Stimulated activated CD8-positive, alpha-beta memory T cell treated with anti-CD3 and anti-CD28 coated beads, Interleukin-4, amount 100 ng/mL, for 1 hour (primary cell): ENCODE results near the gene ZFYVE21.

ENCODE experiments used
- DNase-seq, 2 donors: peaks; one replicate each; pipeline ENCODE4 v3.0.0-alpha.2; 2020; ENCODE audit warnings: low read depth in 2 of 2, low spot score in 1 of 2

Gene ZFYVE21

DNA sequence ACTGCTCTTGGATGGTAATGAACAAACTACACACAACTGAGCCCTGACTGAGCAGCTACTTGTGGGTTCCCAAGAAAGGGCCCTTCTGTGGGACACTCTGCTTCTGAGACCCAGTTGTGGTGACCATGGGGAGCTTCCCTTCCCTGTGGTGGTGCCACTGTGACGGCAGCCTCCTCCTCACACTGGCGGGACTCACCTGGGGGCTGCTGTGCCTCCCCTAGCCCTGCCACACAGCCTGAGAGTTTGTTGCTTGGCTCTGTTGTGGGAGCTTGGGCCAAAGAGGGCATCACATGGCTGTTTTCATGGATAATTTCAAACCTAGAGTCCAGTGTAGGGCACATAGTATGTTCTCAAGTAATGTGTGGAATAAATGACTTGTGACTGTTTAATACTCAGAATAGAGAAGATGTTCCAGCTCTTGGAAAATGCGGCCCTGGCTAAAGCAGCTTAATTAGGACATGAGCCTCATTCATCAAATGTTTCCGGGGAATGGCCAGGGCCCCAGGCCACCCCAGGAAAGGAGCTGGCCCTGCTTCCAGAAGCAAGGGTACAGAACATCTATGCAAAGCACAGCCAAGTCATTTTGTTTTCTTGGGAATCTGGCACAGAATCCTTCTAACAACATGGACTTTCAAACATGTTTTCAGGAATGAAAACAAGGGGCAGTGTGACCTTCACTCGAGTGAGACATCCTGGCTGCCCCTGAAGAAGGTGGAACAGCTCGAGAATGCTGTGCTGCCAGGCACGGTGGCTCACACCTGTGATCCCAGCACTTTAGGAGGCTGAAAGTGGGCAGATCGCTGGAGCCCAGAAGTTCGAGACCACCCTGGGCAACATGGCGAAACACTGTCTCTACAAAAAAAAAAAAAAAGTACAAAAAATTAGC lies 21.2 kb downstream of the ZFYVE21 start:
- DNase-seq, result no peak

DNA sequence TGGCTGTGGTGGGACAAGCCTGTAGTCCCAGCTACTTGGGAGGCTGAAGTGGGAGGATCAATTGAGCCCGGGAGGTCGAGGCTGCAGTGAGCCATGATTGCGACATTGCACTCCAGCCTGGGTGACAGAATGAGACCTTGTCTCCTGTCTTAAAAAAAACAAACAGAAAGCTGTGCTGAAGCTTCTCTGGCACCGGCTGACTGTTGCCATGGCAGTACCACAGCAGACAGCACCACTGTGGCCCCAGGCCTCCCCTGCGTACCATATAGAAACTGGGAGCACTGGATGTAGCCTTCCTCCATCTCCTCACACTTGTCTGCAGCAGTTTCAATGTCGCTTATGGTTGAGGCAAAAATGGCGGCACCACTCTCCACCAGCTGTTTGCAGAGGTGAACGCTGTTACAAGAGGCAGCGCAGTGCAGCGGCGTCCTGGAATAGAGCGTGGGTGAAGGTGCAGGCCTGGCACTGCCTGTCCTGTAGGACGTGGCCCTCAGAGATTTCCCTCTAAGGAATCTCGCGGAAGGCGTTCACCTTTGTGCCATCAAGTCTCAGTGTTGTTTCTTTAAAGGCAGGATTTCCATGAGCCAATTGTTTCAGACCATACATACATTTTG lies 21.9 kb downstream of the ZFYVE21 start:
- DNase-seq, result no peak

DNA sequence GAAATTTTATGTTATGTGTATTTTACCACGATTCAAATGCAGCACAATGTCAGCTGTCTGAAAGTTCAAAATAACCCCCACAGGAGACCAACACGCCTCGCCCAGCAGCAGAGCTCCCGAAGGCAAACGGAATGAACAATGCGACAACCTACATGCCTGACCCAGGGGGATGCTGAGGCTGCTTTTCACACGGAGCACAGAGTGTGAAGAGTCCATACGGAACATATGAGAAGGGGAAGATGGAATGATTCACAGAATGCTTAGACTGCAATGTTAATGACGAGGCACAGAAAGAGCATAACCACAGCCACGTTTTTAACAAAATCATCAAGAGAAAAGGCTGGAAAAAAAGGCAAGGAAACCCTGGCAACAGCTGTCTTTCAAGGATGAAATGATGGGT lies 22.6 kb downstream of the ZFYVE21 start:
- no peak for DNase-seq

DNA sequence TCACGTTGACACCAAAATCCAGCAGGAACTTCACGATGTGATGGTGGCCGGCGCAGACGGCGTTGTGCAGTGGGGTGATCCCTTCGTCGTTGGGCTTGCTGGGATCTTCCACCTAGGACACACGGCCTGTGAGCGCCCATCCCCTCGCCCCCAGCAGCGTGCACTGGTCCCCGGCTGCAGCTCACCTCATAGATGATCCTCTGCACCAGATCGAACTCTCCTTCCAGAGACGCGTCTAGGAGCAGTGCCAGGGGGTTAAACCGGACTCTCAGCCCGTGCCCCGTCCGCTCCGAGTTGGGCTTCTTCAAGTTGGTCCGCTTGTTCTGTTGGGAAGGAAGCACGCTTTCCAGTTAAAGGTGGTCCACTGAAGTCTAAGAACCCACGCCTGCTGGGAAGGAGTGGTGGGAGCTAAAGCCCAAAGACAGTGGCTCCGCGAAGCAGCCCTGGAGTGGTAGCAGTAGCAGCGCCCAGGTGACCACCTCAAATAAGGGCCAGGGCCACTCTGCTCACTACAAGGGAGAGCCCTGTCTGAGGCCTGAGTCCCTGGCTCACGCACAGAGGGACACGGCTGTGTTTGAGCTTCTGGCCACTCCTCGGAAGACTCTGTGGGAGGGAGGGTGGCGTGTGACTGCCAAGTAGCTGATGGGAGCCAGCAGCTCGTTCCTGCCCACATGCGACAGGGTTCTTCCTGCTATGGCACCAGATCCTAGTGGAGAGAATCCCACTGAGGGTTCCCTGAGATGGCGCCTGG lies 23.3 kb downstream of the ZFYVE21 start:
- no peak for DNase-seq

DNA sequence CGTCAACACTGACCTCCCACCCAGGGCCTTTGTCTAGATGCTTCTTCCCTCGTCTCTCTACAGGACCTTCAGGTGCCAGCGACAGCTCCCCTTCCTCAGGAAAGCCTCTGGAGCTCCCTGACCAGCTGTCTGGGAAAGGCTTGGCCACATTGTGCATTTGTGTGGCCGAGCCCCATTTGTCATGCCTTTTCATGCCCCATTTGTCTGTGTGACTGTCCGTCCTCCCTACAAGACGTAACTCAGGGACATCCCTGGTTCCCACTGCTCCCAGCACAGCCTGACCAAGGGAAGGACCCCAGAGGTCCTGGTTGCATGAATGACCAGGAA lies 23.8 kb downstream of the ZFYVE21 start:
- no peak for DNase-seq

DNA sequence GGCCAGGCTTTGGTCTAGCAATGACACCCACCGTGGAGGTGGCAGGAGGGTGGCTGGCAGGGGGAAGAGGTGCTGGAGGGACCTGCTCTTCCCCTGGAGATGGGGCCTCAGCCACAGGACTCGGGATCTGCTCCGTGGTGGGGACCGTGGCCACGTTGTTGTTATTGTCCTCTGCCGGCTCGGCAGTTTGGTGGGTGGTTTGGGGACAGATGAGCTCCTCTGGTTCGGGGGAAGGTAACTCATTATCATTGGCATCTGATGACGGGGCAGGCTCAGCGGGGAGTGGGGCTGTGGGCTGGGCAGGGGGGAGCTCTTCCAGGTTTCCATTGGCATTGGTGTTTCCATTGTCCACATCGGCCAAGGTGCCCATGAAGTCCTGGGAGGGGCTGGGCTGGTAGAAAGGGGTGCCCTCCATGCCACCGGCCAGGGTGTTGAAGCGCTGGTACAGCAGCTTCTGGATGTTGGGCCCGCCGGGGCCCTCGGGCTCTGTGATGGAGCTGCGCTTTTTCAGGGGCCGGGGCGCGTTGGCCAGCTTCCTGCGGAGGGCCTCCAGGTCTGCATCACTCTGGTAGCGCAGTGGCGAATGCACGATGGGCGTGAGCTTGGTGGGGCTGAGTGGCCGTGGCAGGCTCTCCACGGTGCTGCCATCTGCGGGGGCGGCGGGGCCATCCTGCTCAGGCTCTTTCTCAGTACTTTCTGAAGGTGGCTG lies 24.3 kb downstream of the ZFYVE21 start:
- DNase-seq, result no peak

DNA sequence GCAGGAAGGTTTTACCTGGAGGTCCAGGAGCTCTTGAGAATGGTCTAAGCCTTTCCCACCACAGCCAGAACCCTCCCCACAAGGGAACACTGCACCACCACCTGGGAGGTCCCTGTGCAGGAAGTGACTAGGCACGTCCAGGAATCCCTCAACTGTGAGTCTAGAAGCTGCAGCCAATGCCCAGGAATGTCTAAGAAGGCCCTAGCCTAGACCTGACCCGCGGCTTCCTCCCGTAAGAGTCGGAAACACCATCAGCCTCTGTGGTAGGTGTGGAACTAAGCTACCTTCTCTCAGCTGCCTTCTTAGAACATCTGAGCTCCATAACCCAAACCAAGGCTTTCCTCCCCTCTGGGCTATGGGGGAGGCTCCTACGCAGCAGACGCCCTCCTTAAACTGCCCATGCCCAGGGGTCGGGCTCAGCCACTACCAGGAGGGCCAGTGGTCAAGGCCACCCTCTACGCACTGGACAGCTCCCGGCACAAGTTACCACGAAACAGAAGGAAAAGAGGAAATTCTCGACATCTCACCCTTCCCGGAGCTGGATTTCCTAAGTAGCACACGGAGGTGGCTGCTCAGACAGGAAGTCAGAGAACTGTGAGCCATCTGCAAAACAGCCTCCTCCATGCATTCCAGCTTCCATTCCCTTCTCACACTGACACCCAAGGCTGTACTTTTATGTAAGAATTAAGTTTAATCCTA lies 25.5 kb downstream of the ZFYVE21 start:
- DNase-seq, result no peak

DNA sequence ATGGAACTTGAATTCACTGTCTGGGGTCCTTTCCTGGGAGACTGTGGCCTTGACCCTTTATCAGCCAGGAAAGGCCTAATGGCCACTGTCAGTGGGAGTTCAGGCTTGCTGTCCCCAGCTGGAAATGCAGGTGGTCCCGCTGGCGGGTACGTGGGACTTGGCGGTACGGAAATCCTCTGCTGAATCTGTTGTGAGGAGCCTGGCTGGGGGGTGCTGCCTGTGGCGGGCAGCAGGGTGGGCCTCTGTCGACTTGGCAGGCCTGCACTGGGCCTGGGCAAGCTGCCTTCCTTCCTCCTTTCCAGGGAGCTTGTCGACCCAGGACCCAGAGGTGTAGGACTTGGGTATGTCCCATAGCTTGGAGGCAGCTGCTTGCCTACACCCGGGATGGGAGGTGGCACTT lies 26.3 kb downstream of the ZFYVE21 start:
- no peak for DNase-seq

DNA sequence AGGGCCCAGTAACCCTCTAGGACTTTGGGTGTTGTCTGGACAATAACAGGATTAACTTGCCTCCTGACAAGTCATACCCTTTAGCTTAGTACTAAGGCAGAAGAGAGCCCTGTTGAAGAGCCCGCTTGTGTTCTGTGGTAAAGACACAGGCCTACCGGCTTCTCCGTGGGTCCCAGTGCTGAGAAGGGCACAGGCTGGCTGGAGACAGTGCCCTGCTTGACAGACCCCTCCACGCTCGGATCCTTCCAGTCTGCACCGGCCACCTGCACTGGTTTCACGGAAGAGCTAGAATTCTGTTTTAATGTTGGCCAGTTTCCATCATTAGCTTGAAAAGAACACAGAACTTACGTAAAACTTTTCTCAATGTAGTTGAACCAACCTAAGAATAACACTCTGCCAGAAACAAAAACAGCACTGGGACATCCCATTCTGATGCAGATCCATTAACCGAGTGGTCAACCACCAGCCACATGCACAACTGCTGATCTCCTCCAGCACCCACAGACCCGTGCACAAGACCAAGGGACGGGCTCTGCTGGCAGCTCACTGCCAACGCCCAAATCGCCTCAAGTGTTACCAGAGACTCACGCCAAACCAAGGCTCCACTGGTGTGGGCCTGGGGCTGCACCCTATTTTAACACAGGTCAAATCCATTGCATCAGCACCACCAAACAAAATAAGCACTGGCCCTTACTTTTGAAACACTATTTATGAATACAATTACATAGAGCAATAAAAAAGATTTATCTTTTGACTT lies 27.1 kb downstream of the ZFYVE21 start:
- DNase-seq, result no peak

DNA sequence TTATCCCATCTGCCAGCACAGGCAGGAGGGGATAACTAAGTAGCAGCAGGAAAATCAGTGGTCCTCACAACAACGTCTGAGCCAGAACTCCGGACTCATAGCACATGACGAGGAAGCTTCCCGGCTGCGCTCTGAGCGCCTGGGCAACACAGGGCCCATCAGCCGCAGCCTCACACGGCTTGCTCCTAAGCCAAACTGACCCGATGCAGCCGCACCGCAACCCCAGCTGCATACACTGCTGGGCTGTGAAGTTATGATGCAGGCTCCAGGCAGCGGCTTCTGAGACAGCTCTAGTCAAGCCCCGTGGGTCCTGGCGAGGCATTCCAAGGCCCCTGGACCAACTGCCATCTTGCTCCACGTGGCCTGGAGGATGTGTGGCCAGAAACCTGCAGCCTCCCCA lies 28.1 kb downstream of the ZFYVE21 start:
- DNase-seq, result no peak

DNA sequence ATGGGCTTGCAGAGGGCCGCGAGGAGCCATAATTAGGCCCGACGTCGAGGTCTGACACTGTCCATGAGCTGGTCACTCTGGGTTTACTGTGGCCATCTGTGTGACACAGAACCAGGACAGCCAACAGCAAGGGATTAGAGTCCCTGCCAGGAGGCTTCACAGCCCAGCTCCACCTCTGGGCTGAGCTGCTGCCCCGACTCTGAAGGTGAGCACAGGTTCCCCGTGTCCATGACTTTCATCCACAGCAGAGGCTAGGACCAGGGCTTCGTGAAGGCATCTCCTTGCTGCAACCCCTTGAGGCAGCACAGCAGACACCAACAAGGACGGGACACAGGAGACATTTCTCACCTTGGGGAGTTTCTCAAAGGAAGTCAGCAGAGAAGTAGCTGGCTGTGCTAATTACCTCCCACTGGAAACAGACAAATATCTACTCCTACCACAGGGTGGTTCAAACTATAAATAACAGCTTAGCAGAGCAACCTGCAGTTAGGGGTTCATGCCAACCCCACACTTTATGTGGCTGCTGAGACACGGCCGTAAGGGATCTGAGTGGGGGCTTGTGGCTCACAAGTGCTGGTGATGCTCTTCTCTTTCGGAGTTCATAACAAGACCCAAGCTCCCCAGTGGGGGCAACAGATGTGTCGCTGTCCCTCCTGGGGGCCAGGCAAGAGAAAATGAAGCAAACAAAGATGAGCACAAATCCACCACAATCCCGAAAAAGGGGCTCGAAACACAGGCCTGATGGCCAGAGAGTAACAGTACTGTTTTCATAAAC lies 29.2 kb downstream of the ZFYVE21 start:
- no peak for DNase-seq

DNA sequence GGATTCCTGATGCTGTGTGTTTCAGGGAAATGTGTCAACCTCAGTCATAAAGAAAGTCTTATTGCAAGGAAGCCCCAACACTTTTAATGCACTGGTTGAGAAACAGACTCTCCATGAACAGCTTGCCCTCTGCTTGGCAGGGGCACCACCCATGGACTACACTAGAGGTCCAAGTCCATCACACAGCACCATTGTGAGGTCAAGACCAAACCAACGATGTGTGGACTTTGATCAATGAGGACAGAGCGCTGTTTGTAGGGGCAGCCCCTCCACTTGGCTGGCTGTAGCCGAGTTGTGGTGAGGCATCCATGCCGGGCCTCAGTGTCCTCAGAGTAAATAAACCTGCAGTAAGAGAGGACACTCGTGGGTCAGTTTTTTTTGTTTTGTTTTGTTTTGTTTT lies 29.8 kb downstream of the ZFYVE21 start:
- no peak for DNase-seq

DNA sequence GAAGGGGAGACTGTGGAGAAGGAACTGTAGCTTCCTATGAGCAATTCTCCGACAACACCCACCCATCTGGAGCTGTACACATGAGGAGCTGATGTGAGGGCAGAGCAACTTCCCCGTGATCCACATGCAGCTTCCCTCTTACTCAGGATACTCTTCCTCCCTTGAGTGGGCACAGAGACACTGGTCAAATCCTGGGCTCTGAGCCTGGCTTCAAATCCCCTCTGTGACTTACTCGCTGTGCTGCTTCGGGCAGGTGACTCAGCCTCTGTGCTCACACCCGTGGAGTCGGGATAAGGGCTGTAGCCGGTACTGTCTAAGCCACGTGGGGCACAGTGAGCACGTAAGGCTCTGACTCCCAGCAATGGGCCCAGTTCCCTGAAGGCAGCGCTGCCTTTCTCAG lies 31.1 kb downstream of the ZFYVE21 start:
- DNase-seq, result no peak

DNA sequence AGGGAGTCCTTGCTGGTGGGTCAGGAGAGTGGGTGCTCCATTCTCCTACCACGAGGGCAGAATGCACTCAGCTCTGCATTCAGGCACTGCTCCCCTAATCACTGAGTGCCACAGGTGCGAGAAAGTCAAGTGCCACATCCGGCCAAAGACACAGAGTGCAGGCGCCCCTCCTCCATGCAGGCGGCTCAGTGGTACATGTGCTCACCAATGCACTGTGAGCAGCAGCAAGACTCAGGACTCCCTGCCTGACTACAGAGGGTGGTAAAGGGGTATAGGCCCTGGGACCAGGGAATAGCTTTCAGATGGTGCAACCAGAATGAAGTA lies 32.9 kb downstream of the ZFYVE21 start:
- DNase-seq, result peak in 1 of 2 donors; percentile 6

DNA sequence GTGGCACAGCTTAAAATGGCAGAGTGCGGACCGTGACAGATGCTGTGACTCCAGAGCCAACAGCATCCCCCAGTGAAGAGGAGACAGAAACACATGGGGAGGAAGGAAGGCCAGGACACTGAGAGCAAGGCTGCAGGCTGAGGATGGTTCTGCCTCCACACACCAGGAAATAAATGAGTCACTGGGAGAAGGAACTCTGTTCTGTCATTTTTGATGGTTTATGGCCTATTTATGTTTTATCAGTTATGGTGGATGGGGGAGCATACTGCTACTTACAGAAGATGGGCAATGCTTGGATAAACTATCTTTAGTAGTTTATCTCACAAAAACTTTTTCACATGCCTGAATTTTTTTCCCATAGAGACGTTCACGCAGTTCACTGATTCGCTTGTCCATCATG lies 33.8 kb downstream of the ZFYVE21 start:
- DNase-seq, result no peak

DNA sequence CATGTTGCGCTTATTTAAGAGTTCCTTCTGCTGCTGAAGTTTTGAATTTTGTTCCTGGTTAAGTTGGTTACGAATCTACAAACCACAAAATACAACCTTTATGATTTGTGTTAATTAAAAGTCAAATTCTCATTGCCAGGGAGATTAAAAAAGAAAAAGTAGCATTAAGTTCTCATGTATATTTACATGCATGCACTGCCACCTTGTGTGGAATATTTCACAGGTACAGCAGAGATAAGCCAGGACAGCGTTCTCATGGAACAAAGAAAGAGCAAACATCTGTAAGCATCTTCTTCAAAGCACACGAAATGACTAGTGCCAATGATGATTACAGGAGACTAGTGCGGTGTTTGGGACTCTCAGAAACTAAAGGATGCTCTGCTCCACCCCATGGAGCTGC lies 34.2 kb downstream of the ZFYVE21 start:
- no peak for DNase-seq

DNA sequence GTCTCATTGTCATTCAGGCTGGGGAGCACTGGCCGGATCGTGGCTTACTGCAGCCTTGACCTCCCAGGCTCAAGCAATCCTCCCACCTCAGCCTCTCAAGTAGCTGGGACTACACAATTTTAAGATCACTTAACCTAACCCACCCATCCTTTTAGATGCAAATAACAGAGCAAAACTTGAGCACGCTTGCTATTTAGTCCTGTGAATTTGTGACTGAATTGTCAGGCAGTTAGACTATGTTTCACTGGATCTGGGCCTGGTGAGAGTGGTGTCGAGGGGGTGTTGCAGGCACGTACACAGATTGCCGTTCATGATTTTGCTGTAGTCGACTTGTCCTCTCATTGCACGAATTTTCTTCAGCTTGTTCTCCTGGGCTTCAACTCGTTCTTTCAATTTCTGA lies 38.2 kb downstream of the ZFYVE21 start:
- no peak for DNase-seq

DNA sequence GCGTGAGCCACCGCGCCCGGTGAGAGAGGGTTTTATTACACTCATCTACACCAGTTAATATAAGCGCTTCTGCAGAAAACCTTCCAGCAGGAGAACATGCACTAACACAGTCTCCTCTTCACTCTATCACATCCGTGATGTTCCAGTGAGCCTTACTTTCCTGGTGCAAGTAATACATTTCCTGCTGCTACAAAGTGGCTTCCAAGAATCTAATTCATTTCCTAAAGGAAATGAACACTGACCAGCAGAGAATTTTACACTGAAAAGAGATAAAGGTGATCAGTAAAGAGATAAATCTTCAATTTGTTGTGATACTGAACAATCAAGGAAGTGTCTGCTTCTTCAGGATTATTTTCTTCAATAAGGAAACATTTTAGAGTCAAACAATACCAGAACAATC lies 39.5 kb downstream of the ZFYVE21 start:
- DNase-seq, result no peak

DNA sequence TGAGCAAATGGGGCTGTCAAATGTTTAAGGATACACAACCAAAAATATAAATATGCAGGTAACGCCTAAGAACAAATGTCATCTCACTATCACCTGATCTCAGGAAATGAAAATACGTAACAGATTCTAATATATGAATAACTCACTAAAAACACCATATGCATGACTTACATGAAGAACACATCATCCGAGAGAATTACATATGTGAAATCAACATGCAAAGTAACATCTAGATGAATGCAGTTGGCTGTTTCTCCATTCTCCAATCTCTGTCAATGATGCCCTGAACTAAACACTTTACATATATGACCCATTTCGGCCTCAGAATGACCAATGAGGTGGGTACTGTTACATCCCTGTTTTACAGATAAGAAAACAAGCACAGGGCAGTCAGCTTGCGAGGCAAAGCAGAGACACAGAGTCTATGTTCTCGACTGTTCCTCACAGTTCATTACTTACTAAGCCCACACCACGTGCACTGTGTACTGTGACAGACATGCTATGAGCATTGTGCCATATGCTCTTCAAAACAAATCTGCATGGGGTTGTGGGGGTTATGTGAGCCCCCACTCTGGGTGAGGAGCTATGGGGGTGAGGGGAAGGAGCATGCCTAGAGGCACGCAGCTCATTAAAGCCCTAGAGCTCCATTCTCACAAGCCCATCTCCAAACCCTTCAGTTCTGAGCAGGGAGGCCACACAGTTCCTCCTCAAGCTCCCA lies 42.6 kb downstream of the ZFYVE21 start:
- DNase-seq, result no peak
